CD4-positive, CD25-positive, alpha-beta regulatory T cell (primary cell): ENCODE results near the gene MAPK1. TPM values are rescaled to one million over a fixed set of nuclear protein-coding genes. Genes with fewer than 3 reads are reported as not detected.
"Not testable (repeated sequence)": the region's sequence is repeated elsewhere in the genome, so short reads cannot be mapped to it uniquely, and the experiment has no call there.

Experiments
- ATAC-seq, 2 donors: fragments of 150-1000 bp; cut with Tn5 transposase; one replicate each; pipeline ENCODE4 v1.10.0; 2021; ENCODE audit warnings: low read depth in 2 of 2, moderate number of reproducible peaks in 2 of 2, moderate library complexity in 1 of 2
- DNase-seq, 3 donors: peaks; one replicate each; pipeline versions ENCODE4 v3.0.0 to v3.0.0-alpha.2; 2012 to 2022; ENCODE audit warnings: mixed read lengths in 1 of 3
- H3K27ac ChIP-seq: one replicate; pipeline ENCODE4 v1.7.0; 2013; ENCODE audit warnings: mild to moderate bottlenecking, low read length; ENCODE audit not compliant: insufficient read depth, poor library complexity, severe bottlenecking
- H3K27me3 ChIP-seq: one replicate; pipeline ENCODE4 v1.7.0; 2013; ENCODE audit warnings: low read length; ENCODE audit not compliant: control insufficient read depth, insufficient read depth
- H3K36me3 ChIP-seq: one replicate; pipeline ENCODE4 v1.7.0; 2013; ENCODE audit warnings: mild to moderate bottlenecking, low read length, moderate library complexity; ENCODE audit not compliant: control insufficient read depth, insufficient read depth
- H3K4me1 ChIP-seq: 2 replicates; pipeline ENCODE4 v1.7.0; 2013; ENCODE audit warnings: mild to moderate bottlenecking, low read length; ENCODE audit not compliant: insufficient read depth, control insufficient read depth, poor library complexity, severe bottlenecking
- H3K4me3 ChIP-seq: one replicate; pipeline ENCODE4 v1.7.0; 2013; ENCODE audit warnings: low read depth, mild to moderate bottlenecking, low read length, moderate library complexity
- H3K9me3 ChIP-seq, 2 experiments: 1 replicate in 1 of 2; 2 replicates in 1 of 2; pipeline ENCODE4 v1.7.0; 2013; ENCODE audit warnings: low read length in 2 of 2, mild to moderate bottlenecking in 1 of 2, moderate library complexity in 1 of 2; ENCODE audit not compliant: control insufficient read depth in 2 of 2
- H3K27ac Mint-ChIP-seq, 3 donors: one replicate each; pipeline ENCODE4 v1.8.0; 2020 to 2022; ENCODE audit warnings: mild to moderate bottlenecking in 3 of 3, mixed read lengths in 3 of 3, moderate library complexity in 2 of 3
- H3K27me3 Mint-ChIP-seq: one replicate; pipeline ENCODE4 v1.8.0; 2022; ENCODE audit warnings: mild to moderate bottlenecking, mixed read lengths
- H3K36me3 Mint-ChIP-seq: one replicate; pipeline ENCODE4 v1.8.0; 2020; ENCODE audit warnings: mixed read lengths
- H3K4me1 Mint-ChIP-seq, 4 donors: one replicate each; pipeline ENCODE4 v1.8.0; 2020 to 2022; ENCODE audit warnings: mixed read lengths in 4 of 4, mild to moderate bottlenecking in 1 of 4
- H3K4me3 Mint-ChIP-seq, 4 donors: one replicate each; pipeline ENCODE4 v1.8.0; 2020 to 2022; ENCODE audit warnings: mild to moderate bottlenecking in 4 of 4, mixed read lengths in 4 of 4, moderate library complexity in 3 of 4
- H3K9me3 Mint-ChIP-seq, 7 donors: one replicate each; pipeline ENCODE4 v1.8.0; 2020 to 2022; ENCODE audit warnings: mixed read lengths in 7 of 7, mild to moderate bottlenecking in 3 of 7, moderate library complexity in 2 of 7
- polyA plus RNA-seq, 4 donors: library from polyadenylated mRNA; unstranded; fragments of 300-500 nt; fragmentation: Illumina TruSeq; gene quantifications; one replicate each; pipeline ENCODE4 v1.2.3, GENCODE V29; 2021
- total RNA-seq: library from RNA; stranded (reverse); gene quantifications from one replicate; pipeline ENCODE4 v1.2.3, GENCODE V29; 2022

The MAPK1 gene
- total and polyA plus RNA-seq, 5 donors from 2014 or later: 46.5 to 88.0 (median 75.3) TPM

DNA sequence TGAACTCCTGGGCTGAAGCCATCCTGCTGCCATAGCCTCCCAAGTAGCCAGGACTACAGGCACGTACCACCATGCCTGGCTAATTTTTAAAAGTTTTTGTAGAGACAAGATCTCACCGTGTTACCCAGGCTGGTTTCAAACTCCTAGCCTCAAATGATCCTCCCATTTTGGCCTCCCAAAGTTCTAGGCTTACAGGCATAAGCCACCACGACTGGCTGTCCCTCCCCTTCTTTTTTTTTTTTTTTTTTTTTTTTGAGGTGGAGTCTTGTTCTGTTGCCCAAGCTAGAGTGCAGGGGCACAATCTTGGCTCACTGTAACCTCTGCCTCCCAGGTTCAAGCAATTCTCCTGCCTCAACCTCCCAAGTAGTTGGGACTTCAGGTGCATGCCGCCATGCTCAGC, 7.5 kb upstream of the MAPK1 start:
- not testable (repeated sequence) for DNase-seq, H3K36me3 Mint-ChIP-seq, ATAC-seq, H3K9me3 Mint-ChIP-seq, H3K27ac ChIP-seq, H3K4me3 ChIP-seq, H3K9me3 ChIP-seq, H3K27me3 ChIP-seq, H3K27me3 Mint-ChIP-seq, H3K36me3 ChIP-seq, H3K4me3 Mint-ChIP-seq, H3K27ac Mint-ChIP-seq
- peaks cover 10% of the 10 kb centered on the region for H3K4me1 ChIP-seq
- H3K4me1 Mint-ChIP-seq: peaks cover 9 to 25% (median 14%) of the 10 kb centered on the region in 4 donors

DNA sequence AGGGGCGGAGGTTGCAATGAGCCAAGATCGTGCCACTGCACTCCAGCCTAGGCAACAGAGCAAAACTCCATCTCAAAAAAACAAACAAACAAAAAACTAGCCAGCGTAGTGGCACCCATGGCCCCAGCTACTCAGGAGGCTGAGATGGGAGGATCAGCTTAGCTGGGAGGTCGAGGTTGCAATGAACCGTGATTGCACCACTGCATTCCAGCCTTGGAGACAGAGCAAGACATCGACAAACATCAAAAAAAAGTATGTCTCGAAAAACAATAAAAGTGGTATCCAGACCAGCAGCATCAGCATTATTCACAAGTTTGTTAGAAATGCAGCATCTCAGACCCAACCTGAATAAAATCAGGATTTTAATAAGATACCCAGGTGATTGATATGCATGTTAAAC, 6.2 kb upstream of the MAPK1 start:
- Mint-ChIP-seq H3K27me3 (peaks cover 7% of the 10 kb centered on the region), H3K4me1 (peaks cover 9 to 29% (median 17%) of the 10 kb centered on the region in 4 donors), H3K27ac (no peak overlapping the region), H3K4me3 (no peak overlapping the region), H3K36me3 (peaks cover 4% of the 10 kb centered on the region), H3K9me3 (no peaks in the 10 kb centered on the region)
- DNase-seq: no peak
- Histone ChIP-seq H3K4me3 (no peak overlapping the region), H3K9me3 (no peaks in the 10 kb centered on the region), H3K4me1 (peaks cover 10% of the 10 kb centered on the region), H3K27ac (no peak overlapping the region), H3K27me3 (no peaks in the 10 kb centered on the region), H3K36me3 (no peaks in the 10 kb centered on the region)
- no peak for ATAC-seq

DNA sequence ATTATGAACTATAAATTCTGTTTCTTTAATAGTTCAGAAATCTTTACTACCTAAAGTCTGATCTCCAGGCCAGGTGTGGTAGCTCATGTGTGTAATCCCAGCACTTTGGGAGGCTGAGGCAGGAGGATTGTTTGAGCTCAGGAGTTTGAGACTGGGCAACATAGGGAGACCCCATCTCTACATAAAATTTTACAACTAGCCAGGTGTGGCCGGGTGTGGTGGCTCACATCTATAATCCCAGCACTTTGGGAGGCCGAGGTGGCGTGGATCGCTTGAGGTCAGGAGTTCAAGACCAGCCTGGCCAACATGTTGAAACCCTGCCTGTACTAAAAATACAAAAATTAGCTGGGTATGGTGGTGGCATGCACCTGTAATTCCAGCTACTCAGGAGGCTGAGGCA, 5.3 kb upstream of the MAPK1 start:
- DNase-seq, H3K9me3 ChIP-seq, ATAC-seq, H3K9me3 Mint-ChIP-seq, H3K27me3 Mint-ChIP-seq, H3K4me3 ChIP-seq, H3K27ac ChIP-seq, H3K36me3 ChIP-seq, H3K36me3 Mint-ChIP-seq, H3K27me3 ChIP-seq: not testable (repeated sequence)
- Mint-ChIP-seq H3K27ac (peak overlapping the region in 1 of 3 donors; percentile 51), H3K4me3 (peak overlapping the region in 1 of 4 donors; percentile 61), H3K4me1 (peaks cover 14 to 37% (median 23%) of the 10 kb centered on the region in 4 donors)
- peaks cover 16% of the 10 kb centered on the region for H3K4me1 ChIP-seq

DNA sequence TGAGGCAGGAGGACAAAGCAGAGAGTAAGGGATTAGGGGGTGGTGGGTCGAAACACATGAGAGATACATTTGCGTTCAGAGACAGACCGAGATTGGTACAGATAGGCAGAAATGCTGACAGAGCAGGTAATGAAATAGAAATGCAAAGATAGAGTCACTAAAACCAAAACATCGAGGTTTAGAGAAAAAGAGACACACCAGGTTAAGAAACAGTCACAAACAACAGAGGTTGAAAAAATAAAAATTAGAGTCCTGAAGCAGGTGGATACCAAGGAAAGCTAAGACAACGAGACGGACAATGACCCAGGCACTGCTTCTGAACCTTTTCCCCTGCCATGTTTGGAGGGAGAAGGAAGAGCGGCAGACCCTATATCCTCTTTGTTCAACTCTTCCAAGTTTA, 1.2 kb upstream of the MAPK1 start:
- peak overlapping the region; percentile 32 for H3K4me3 ChIP-seq

DNA sequence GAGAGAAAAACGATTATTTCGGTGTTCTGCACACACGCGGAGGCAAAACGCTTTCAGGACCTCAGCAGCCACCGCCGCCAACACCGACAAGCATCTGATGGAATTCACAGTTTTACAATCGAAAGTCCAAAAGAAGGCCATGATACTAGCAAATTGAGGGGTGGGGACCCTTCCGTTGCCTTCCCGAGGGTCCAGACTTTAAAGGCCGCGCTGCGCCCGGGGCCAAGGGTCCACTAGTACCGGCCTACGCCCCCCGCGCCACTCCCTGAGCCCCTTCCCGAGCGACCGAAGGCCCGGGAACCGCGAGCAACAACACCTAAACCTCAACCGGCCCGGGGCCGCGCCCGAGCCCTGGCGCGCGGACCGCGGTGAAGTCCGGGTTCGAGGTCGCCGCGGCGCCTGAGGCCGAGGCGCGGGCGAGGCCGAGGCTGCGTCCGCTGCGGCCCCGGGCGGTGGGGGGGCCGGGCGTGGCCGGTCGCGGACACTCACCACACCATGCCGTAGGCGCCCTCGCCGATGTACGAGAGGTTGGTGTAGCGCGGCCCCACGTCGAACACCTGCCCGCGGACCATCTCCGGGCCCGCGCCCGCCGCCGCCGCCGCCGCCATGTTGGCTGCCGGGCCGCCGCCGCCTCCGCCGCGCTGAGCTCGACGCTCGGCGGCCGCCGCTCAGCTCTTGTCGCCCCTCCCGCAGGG, 465 bp downstream of the MAPK1 start:
- peaks cover 24 to 59% (median 43%) of the 10 kb centered on the region in 4 donors for H3K4me1 Mint-ChIP-seq
- Histone ChIP-seq H3K4me3 (peak overlapping the region; percentile 95), H3K4me1 (peaks cover 48% of the 10 kb centered on the region), H3K27me3 (no peaks in the 10 kb centered on the region), H3K36me3 (no peaks in the 10 kb centered on the region), H3K27ac (peak overlapping the region; percentile 88), H3K9me3 (no peaks in the 10 kb centered on the region)
- H3K9me3 Mint-ChIP-seq: no peaks in the 10 kb centered on the region
- no peaks in the 10 kb centered on the region for H3K27me3 Mint-ChIP-seq
- DNase-seq (peak in 1 of 3 donors; percentile 16), ATAC-seq (peak; percentile 17 to 24)
- H3K27ac Mint-ChIP-seq: peak overlapping the region; percentile 95 to 97 (median 95)
- H3K4me3 Mint-ChIP-seq: peak overlapping the region; percentile 93 to 99 (median 97)
- no peaks in the 10 kb centered on the region for H3K36me3 Mint-ChIP-seq

More for the DNA sequence above, 1.2 kb upstream of the MAPK1 start:
- no peaks in the 10 kb centered on the region for H3K9me3 ChIP-seq
- peak overlapping the region; percentile 88 for H3K27ac ChIP-seq
- ATAC-seq: no peak
- H3K4me3 Mint-ChIP-seq: peak overlapping the region; percentile 91 to 98 (median 94)
- peaks cover 17 to 48% (median 33%) of the 10 kb centered on the region in 4 donors for H3K4me1 Mint-ChIP-seq
- peaks cover 4% of the 10 kb centered on the region for H3K36me3 Mint-ChIP-seq
- peaks cover 38% of the 10 kb centered on the region for H3K4me1 ChIP-seq
- no peaks in the 10 kb centered on the region for H3K27me3 Mint-ChIP-seq
- no peak for DNase-seq
- no peaks in the 10 kb centered on the region for H3K27me3 ChIP-seq
- H3K36me3 ChIP-seq: no peaks in the 10 kb centered on the region
- no peaks in the 10 kb centered on the region for H3K9me3 Mint-ChIP-seq
- H3K27ac Mint-ChIP-seq: peak overlapping the region; percentile 95 to 98 (median 97)

DNA sequence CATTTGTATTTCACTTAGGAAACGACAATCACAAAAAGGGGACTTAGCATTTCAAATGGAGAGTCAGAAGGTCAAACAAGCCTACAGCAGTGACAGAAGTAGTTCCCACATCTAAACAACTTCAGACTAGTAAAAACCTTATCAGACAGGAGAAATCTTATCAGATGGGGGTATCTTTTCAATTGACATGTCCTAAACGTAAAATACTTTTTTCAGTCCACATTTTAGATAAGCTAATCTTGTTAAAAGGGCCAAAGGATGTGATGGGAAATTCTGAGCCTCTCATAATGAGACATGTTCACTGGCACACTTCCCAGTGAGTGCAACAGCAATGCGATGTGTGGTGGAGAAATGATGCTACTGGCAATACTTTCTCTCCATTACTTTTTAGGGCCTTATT, 2.4 kb downstream of the MAPK1 start:
- Mint-ChIP-seq H3K36me3 (no peaks in the 10 kb centered on the region), H3K4me3 (peak overlapping the region; percentile 43 to 92 (median 68)), H3K27me3 (no peaks in the 10 kb centered on the region), H3K9me3 (peaks cover 0 to 1% (median 0%) of the 10 kb centered on the region in 7 donors), H3K27ac (peak overlapping the region in 2 of 3 donors; percentile 10 to 85), H3K4me1 (peaks cover 42 to 76% (median 59%) of the 10 kb centered on the region in 4 donors)
- peaks cover 67% of the 10 kb centered on the region for H3K4me1 ChIP-seq
- no peaks in the 10 kb centered on the region for H3K9me3 ChIP-seq
- DNase-seq (no peak), ATAC-seq (no peak)
- peak overlapping the region; percentile 95 for H3K4me3 ChIP-seq
- no peaks in the 10 kb centered on the region for H3K27me3 ChIP-seq
- no peaks in the 10 kb centered on the region for H3K36me3 ChIP-seq
- H3K27ac ChIP-seq: no peak overlapping the region

DNA sequence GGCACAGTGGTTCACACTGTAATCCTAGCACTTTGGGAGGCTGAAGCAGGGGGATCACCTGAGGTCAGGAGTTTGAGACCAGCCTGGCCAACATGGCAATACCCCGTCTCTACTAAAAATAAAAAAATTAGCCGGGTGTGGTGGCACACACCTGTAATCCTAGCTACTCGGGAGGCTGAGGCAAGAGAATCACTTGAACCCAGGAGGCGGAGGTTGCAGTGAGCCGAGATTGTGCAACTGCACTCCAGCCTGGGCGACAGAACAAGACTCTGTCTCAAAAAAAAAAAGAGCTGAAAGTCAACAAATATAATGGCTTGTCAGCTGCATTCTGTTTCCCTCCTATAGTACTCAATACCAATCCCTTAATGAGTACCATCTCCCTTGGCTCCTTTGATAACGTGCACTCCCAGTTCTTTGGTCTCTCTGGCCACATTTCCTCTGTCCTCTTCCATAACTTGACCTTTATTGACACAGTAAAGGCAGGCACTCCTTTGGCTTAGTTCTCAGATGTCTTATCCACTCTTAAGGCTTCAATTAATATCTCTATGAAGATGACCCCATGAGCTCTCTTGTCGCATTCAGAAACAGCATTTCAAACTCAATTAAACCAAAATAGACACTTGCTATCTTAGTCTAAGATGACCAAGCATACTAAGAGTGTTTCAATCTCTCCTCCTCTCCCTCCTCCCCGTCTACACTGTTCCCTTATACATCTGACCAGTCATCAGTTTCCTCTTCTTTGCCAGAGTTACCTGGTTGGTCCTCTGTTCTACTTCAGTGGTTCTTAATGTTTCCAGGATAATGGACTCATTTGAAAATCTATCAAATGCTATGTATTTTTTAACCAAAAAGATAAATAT, 4.8 kb downstream of the MAPK1 start:
- H3K36me3 Mint-ChIP-seq: no peaks in the 10 kb centered on the region
- peak overlapping the region; percentile 33 to 45 (median 40) for H3K4me3 Mint-ChIP-seq
- H3K4me1 Mint-ChIP-seq: peaks cover 54 to 84% (median 71%) of the 10 kb centered on the region in 4 donors
- DNase-seq: no peak
- no peak for ATAC-seq
- H3K9me3 ChIP-seq: no peaks in the 10 kb centered on the region
- H3K27me3 ChIP-seq: no peaks in the 10 kb centered on the region
- peak overlapping the region; percentile 32 for H3K4me3 ChIP-seq
- H3K36me3 ChIP-seq: no peaks in the 10 kb centered on the region
- peaks cover 0 to 1% (median 0%) of the 10 kb centered on the region in 7 donors for H3K9me3 Mint-ChIP-seq
- peak overlapping the region in 1 of 3 donors; percentile 4 for H3K27ac Mint-ChIP-seq
- H3K4me1 ChIP-seq: peaks cover 82% of the 10 kb centered on the region
- H3K27me3 Mint-ChIP-seq: no peaks in the 10 kb centered on the region
- H3K27ac ChIP-seq: no peak overlapping the region
